ENCODE results near the gene COX20.

- no peak for TF ChIP-seq POLR2A (IDR thresholded peaks at IDR 0.05; ENCODE audit: low read depth, low read length)
- TF ChIP-seq CTCF (IDR thresholded peaks at IDR 0.05 in 2 of 3, conservative IDR thresholded peaks at IDR 0.05 in 1 of 3; ENCODE audit: control insufficient read depth in 2 of 3, extremely low read depth in 1 of 3, insufficient read depth in 1 of 3, low read depth in 3 of 3, low read length in 3 of 3): no peak
- TF ChIP-seq EZH2 (IDR thresholded peaks at IDR 0.05; ENCODE audit: borderline replicate concordance, control insufficient read depth, low read depth, low read length): no peak
- no peak for TF ChIP-seq ATF3 (IDR thresholded peaks at IDR 0.05; ENCODE audit: borderline replicate concordance, extremely low read depth, low read depth, low read length)
- TF ChIP-seq SKIL (IDR thresholded peaks at IDR 0.05; ENCODE audit: low read depth, poor library complexity, severe bottlenecking): no peak
- TF ChIP-seq SUPT20H (IDR thresholded peaks at IDR 0.05; ENCODE audit: borderline replicate concordance, control insufficient read depth, low read depth, low read length): no peak
- no peak for TF ChIP-seq TAF1 (IDR thresholded peaks at IDR 0.05; ENCODE audit: borderline replicate concordance, low read depth, low read length)
Measured at GRCh38 chr1:244865820-244866219, 30.4 kb downstream of the COX20 start.
